ENCODE results near the gene SPOCK1.

The SPOCK1 gene

GRCh38 chr5:137228816-137229215 is 270.3 kb downstream of the SPOCK1 start:
- TF ChIP-seq POLR2AphosphoS5 (IDR thresholded peaks at IDR 0.05; ENCODE audit: low read depth, low read length) (no peak), SIN3A (IDR thresholded peaks at IDR 0.05; ENCODE audit: borderline replicate concordance, insufficient read depth, low read length) (no peak), FOXP2 (optimal IDR thresholded peaks at IDR 0.05; ENCODE audit: borderline replicate concordance, extremely low read depth, extremely low read length, insufficient read depth) (no peak), TAF1 (IDR thresholded peaks at IDR 0.05; ENCODE audit: borderline replicate concordance, insufficient read depth, low read length) (no peak)
- TF ChIP-seq, protein P1, sequence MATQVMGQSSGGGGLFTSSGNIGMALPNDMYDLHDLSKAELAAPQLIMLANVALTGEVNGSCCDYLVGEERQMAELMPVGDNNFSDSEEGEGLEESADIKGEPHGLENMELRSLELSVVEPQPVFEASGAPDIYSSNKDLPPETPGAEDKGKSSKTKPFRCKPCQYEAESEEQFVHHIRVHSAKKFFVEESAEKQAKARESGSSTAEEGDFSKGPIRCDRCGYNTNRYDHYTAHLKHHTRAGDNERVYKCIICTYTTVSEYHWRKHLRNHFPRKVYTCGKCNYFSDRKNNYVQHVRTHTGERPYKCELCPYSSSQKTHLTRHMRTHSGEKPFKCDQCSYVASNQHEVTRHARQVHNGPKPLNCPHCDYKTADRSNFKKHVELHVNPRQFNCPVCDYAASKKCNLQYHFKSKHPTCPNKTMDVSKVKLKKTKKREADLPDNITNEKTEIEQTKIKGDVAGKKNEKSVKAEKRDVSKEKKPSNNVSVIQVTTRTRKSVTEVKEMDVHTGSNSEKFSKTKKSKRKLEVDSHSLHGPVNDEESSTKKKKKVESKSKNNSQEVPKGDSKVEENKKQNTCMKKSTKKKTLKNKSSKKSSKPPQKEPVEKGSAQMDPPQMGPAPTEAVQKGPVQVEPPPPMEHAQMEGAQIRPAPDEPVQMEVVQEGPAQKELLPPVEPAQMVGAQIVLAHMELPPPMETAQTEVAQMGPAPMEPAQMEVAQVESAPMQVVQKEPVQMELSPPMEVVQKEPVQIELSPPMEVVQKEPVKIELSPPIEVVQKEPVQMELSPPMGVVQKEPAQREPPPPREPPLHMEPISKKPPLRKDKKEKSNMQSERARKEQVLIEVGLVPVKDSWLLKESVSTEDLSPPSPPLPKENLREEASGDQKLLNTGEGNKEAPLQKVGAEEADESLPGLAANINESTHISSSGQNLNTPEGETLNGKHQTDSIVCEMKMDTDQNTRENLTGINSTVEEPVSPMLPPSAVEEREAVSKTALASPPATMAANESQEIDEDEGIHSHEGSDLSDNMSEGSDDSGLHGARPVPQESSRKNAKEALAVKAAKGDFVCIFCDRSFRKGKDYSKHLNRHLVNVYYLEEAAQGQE (IDR thresholded peaks at IDR 0.05; ENCODE audit: insufficient read depth in 1 of 2, low read depth in 2 of 2, low read length in 2 of 2), result no peak

DNA sequence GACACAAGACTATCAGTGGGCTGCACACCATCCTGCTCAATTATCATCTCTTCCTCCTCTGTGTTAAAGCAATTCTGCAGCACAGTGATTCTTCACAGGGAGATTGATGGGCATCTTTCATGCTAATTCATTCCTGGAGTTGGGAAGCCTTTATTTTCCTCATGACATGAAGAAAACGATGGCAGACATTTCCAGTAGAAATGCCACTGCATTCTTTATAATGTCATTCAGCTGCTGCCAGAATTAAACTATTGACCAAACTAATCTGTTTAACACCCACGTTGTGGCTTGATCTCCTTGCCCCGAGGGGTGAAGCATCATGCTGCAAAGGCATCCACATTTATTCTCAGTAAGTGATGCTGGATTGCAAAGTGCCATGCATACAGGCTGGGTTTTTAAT is 273.0 kb downstream of the SPOCK1 start:
- TF ChIP-seq, protein P1 (IDR thresholded peaks at IDR 0.05; ENCODE audit: insufficient read depth in 1 of 2, low read depth in 2 of 2, low read length in 2 of 2), result no peak
- no peak for TF ChIP-seq SIN3A (IDR thresholded peaks at IDR 0.05; ENCODE audit: borderline replicate concordance, insufficient read depth, low read length)
- TF ChIP-seq TAF1 (IDR thresholded peaks at IDR 0.05; ENCODE audit: borderline replicate concordance, insufficient read depth, low read length), result no peak
- TF ChIP-seq POLR2AphosphoS5 (IDR thresholded peaks at IDR 0.05; ENCODE audit: low read depth, low read length), result no peak
- no peak for TF ChIP-seq FOXP2 (optimal IDR thresholded peaks at IDR 0.05; ENCODE audit: borderline replicate concordance, extremely low read depth, extremely low read length, insufficient read depth)

DNA sequence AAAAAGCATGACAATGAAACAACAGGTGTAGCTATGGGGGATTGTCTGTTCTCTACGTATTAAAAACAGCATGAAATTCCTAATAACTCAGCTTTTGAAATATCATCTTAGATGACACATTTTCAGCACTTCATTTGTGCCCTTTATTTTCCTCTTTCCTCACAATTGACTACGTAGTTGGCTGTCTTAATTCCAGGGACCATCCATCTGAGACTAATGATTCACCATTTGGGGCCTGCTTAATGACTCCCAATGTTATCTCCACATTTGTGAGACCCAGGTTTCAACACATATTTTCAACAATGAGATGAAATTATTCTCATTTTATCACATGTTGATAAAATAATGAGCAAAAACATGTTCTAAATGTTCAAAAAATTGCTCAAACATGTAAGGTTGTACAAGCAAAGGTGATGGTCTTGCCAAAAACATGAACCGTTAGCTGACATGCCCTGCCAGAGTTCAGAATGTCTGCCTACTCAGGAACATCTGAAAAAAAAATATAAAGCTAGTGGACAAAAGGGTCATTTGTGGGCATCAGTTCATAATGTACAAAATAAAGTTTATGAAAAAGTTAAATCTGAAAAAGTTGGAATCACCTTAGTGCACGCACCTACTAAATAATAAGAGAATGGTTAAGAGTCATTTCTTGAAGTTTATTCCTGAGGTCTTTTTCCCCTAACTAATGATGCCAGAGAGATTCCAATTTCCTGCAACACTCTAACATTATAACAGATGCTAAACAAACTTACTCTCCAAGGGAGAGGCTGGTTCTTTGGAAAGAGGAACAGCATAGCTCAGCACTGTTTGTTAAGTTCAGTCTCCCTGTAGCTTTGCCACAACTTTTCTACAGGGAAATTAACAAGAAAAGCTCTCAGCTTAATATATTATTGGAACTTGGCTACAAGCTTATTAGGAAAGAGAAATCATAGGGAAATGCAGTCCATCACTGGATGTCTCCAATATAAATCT is 275.5 kb downstream of the SPOCK1 start:
- no peak for TF ChIP-seq POLR2AphosphoS5 (IDR thresholded peaks at IDR 0.05; ENCODE audit: low read depth, low read length)
- TF ChIP-seq TAF1 (IDR thresholded peaks at IDR 0.05; ENCODE audit: borderline replicate concordance, insufficient read depth, low read length), result no peak
- TF ChIP-seq, protein P1 (IDR thresholded peaks at IDR 0.05; ENCODE audit: insufficient read depth in 1 of 2, low read depth in 2 of 2, low read length in 2 of 2), result no peak

GRCh38 chr5:137221943-137222342 is 277.2 kb downstream of the SPOCK1 start:
- TF ChIP-seq FOXP2 (optimal IDR thresholded peaks at IDR 0.05; ENCODE audit: borderline replicate concordance, extremely low read depth, extremely low read length, insufficient read depth), result no peak

DNA sequence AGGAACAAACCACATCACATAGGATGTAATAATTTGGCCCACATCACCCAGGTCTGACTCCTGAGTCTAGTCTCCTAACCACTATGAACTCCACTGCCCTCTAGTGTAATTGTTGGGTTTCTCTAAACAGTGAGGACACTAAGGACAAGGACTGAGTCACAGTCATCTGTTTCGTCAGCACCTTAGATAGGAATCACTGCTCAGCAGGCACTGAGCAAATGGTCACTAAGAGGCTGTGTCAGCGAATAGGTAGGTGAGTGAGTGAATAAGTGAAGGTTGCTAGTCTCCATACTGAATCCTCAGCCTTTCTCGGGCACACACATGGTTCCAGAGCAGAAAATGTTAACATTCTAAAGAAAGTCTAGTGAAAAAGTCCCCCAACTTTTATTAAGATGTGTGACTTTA is 278.6 kb downstream of the SPOCK1 start:
- TF ChIP-seq POLR2AphosphoS5 (IDR thresholded peaks at IDR 0.05; ENCODE audit: low read depth, low read length) (no peak), SIN3A (IDR thresholded peaks at IDR 0.05; ENCODE audit: borderline replicate concordance, insufficient read depth, low read length) (no peak), FOXP2 (optimal IDR thresholded peaks at IDR 0.05; ENCODE audit: borderline replicate concordance, extremely low read depth, extremely low read length, insufficient read depth) (no peak), TAF1 (IDR thresholded peaks at IDR 0.05; ENCODE audit: borderline replicate concordance, insufficient read depth, low read length) (no peak)
- TF ChIP-seq, protein P1 (IDR thresholded peaks at IDR 0.05; ENCODE audit: insufficient read depth in 1 of 2, low read depth in 2 of 2, low read length in 2 of 2), result no peak
